HG03354 (cell line): Measurements from ENCODE around the gene PRXL2C.
"Not testable (repeated sequence)": the region's sequence is repeated elsewhere in the genome, so short reads cannot be mapped to it uniquely, and the experiment has no call there.

Source experiments
- ATAC-seq: cut with Tn5 transposase; IDR thresholded peaks from one replicate; pipeline ENCODE4 v1.9.1; 2021; ENCODE audit warnings: mild to moderate bottlenecking; ENCODE audit not compliant: unreplicated experiment, poor library complexity, severe bottlenecking

Gene PRXL2C

DNA sequence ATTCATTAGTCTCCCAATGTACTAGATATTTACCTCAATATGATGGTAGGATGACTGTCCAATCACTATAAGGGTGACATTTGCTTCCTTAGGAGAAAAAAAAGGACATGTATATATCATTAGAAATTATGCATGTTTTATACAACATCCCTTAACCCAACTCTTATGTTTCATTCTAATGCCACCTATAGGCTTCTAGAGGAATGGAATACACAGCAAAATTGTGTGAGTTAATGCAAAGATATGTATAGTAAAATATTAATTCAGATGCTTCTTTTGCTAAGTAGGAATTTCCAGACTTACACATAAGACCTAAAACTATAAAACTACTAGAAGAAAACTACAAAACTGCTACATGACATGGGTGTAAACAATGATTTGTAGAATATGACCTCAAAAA lies 3.5 kb downstream of the PRXL2C start:
- ATAC-seq, result no peak

GRCh38 chr9:96649620-96650324 lies 5.3 kb downstream of the PRXL2C start:
- ATAC-seq, result no peak

DNA sequence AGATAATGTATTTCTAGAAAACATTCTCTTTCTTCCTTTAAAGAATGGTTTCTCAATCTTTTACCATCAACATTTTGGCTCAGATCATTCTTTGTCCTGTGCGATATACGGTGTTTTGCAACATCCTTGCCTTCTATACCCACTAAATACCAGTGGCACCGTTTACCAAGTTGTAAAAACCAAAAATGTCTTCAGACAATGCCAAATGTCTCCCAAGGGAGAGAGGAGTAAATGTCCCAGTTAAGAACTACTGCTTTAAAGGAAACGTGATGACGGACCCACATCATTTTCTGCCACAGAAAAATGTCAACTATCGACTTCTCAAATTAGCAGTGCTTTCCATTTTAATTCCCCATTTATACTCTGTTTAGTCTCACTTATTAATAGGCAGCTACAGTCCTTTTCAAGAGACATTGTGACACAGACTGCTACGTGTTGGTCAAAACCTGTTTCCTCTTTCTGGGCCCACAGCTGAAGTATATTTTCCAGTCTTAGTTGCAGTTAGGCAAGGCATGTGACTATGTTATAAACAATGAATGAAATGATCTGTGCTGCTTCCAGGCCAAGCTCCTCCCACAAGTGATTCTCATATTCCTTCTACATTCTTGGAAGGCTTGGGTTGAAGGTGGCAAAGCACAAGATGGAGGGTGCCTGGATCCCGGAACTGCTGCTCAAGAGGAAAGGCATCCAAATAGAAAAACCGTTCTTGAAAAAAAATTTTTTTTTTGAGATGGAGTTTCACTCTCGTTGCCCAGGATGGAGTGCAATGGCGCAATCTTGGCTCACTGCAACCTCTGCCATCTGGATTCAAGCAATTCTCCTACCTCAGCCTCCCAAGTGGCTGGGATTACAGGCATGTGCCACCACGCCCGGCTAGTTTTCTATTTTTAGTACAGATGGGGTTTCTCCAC lies 8.8 kb downstream of the PRXL2C start:
- no peak for ATAC-seq

GRCh38 chr9:96644137-96644536 lies 11.0 kb downstream of the PRXL2C start:
- ATAC-seq, result no peak

DNA sequence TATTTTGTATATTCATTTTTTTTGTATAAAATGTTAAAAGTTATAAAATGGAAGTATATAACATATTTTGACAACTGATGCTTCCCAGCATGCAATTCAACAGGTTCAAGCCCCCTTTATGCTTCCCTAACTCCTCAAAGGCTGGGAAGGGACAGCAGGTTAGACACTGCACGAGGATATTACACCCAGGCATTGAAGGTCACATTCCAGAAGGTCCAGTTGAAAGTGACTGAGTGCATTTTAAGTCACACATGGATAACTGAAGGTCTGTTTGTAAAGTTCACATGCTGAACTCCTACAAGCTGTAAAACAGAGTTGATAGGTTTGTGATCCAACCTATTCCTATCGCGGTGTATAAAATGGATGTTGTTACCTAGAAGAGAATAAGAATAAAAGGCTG lies 13.6 kb downstream of the PRXL2C start:
- no peak for ATAC-seq

- no peak for ATAC-seq
Measured at GRCh38 chr9:96638606-96639364, 16.3 kb downstream of the PRXL2C start.

GRCh38 chr9:96636368-96636767 lies 18.7 kb downstream of the PRXL2C start:
- no peak for ATAC-seq

DNA sequence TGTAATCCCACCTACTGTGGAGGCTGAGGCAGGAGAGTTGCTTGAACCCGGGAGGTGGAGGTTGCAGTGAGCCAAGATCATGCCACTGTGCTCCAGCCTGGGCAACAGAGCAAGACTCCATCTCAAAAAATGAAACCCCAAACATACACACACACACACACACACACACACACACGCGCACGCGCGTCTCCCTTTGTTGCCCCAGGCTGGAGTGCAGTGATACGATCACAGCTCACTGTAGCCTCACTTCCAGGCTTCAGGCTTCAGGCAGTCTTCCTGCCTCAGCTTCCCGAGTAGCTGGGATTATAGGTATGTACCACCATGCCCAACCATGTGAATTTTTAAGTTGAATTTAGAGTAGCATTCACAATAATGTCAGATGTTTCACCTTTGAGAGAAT lies 21.5 kb downstream of the PRXL2C start:
- ATAC-seq, result not testable (repeated sequence)

DNA sequence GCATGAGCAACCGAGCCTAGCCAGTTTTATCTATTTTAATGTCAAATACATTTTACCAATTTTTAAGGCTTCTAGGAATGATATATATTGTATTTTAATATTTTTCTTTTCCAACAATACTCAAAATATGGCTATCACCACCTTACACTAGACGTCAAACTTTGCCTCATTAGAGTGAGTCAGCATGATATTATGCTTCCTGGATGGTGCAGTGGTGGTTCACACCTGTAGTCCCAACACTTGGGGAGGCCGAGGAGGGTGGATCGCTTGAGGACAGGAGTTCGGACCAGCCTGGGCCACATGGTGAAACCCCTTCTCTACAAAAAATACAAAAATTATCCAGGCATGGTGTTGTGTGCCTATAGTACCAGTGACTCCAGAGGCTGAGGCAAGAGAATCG lies 28.2 kb downstream of the PRXL2C start:
- no peak for ATAC-seq

- ATAC-seq, result no peak
Measured at GRCh38 chr9:96621618-96622017, 33.5 kb downstream of the PRXL2C start.

DNA sequence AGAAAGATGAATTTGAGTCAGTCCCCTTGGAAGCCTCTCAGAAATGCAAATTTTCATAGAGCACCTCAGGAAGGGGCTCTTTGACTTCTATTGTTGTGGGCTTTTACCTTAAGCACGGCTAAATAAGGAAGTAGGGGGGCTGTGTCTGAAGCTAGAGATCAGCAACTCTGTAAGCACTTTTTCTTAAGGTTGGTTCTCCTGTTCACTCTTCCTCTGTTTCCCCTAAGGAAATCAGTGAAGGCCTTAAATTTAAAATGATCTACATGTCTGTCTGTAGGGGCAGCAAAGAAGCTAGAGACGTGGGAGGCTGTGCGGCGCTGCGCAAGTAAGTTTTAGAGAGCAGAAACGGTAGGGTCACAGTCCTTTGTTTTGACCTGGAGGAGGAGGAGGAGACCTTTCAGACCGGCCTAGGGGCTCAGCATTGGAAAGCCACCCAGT lies 34.3 kb downstream of the PRXL2C start:
- ATAC-seq, result no peak

GRCh38 chr9:96620181-96620514 lies 35.0 kb downstream of the PRXL2C start:
- ATAC-seq, result no peak

GRCh38 chr9:96619491-96620180 lies 35.5 kb downstream of the PRXL2C start, which contains the start of gene CDC14B:
CDC14B (minus strand) TSS chr9:96619843; CDS start chr9:96619378, 465 bp downstream.
- ATAC-seq, result peak; percentile 55

- peak; percentile 10 for ATAC-seq
Measured at GRCh38 chr9:96619124-96619465, 36.0 kb downstream of the PRXL2C start.

DNA sequence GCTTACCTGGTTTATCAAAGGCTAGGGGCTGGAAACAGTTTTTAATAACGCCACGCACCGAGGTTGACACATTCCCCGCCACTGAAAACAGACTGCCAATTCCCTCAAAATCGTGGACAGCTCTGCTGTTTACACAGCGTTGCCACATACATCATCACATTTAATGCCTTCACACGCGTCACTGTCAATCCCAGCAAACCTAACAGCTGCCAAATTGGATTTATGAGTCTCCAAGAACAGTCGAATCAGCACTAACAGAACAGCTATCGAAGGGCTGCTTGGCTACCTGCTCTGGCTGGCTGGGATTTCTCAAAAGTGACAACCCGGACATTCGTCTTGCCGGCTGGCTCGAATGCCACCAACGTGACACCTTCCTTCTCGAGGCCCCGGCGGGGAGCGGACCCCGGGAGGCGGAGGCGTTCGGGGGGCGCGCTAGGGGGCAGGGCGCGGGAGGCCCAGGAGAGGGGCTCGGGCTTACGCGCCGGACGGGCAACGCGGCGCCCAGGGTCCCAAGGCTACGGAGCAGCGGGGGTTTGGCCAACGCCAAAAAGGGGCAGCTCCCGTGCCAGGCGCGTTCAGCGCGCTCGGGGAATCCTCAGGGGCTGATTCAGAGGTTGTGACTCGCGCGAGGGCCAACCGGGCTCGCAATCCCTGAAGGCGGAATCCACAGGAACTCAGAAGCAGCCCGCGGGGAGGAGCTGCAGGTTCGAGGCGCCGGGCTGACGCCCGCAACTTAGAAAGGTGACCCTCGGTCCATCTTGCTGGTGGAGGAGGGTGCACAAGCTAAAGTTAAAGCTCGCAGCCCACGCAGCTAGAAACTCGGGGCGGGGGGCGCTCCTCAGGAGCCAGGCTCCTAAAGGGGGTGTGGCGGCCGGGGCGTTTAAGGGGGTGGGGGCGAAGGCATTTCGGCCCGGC lies 36.7 kb downstream of the PRXL2C start:
- no peak for ATAC-seq

DNA sequence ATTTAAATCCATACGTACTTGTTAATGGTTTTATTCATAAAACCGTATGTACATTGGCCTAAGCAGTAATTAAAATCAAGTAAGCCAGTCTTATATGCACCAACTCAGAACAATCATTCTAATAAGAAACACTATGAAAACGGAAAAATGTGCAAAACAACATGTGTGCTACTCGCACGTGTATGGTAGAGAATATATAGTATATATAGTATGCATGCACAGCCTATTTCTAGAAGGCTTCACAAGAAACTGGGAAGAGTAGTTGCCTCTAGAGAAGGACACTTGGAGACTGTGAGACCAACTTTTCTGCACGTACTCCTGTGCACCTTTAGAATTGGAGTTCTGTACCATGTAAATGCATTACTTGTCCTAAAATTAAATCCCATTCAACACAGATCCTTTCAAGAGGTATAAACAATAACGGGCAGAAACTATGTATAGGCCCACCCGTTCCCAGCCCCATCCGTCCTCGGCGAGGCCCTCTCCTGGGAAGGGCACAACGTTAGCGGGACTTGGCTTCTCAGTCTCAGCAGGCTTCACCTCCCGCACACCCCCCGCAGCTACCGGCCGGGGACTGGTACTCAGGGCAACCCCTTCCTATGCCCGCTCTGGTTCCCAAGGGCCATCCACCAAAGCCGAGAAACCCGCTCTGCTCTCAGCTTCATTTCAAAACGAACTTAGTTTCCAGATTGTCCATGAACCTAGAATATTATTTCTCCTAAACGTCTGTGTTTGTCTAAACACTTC lies 37.5 kb downstream of the PRXL2C start:
- ATAC-seq, result no peak

DNA sequence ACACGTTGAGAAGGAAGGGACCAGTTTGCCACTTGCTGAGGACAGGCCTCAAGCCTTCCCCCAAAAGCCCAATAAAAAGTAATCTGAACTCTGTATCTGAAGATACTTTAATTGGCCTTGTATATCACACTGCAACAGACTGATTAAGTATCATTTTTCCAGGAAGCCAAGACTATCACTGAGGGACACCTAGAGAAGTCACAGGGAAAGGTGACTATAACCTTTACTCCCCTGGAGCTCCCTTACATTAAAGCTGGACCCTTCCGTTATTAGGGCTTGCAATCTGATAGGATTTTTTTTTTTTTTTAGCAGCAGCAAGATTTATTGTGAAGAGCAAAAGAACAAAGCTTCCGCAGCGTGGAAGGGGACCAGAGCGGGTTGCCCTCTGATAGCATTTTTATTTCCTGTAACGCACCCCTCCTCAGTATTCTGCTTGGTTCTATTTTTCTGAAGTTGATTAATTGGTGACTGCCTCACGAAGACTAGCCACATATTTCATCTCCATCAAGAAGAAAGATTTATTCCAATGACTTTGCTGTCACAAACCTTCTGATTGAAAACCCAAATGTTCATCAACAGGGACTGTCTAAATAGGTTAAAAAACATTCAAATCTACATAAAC lies 38.2 kb downstream of the PRXL2C start:
- ATAC-seq, result no peak

DNA sequence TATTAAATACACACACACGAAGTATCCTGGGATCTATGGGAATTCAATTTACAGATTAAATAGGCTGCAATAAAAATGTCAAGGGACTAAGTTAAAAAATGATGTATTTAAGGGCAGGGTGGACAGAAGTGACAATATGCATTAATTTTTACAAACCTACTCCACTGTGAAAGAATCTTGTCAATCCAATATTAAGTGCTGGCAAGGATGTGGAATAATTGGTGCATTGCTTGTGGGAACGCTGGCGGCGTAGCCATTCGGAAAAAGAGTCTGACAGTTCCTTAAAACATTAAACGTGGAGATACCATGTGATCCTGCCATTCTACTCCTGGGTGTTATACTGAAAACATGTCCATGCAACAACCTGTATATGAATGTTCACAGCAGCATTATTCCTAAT lies 39.7 kb downstream of the PRXL2C start:
- ATAC-seq, result no peak
